CD14-positive monocyte (primary cell): ENCODE results near the gene LAMC1. TPM values are rescaled to one million over a fixed set of nuclear protein-coding genes. Genes with fewer than 3 reads are reported as not detected.
"Not testable (repeated sequence)": the region's sequence is repeated elsewhere in the genome, so short reads cannot be mapped to it uniquely, and the experiment has no call there.

Source experiments
- DNase-seq, 3 donors: peaks; one replicate each; pipeline ENCODE4 v3.0.0-alpha.2; 2011 to 2022
- H2AFZ ChIP-seq: 2 replicates; pipeline ENCODE4 v1.6.0; 2012; ENCODE audit warnings: mild to moderate bottlenecking, low read depth, low read length, inconsistent platforms; ENCODE audit not compliant: insufficient read depth, poor library complexity, severe bottlenecking
- H3K27ac ChIP-seq, 2 donors: 1 replicate in 1 of 2; 2 replicates in 1 of 2; pipeline ENCODE4 v1.5.1; 2012 to 2013; ENCODE audit warnings: low read length in 2 of 2, control low read depth in 1 of 2, inconsistent platforms in 1 of 2, low read depth in 1 of 2, mild to moderate bottlenecking in 1 of 2
- H3K27me3 ChIP-seq, 2 donors: one replicate each; pipeline versions ENCODE4 v1.6.0 to v1.6.1; 2011 to 2013; ENCODE audit warnings: low read length in 2 of 2; ENCODE audit not compliant: control insufficient read depth in 2 of 2, insufficient read depth in 2 of 2
- H3K36me3 ChIP-seq, 2 donors: replicated peaks in 1 of 2; 1 replicate in 1 of 2; 2 replicates in 1 of 2; pipeline versions ENCODE4 v1.5.1 to v1.6.1; 2012 to 2013; ENCODE audit warnings: low read length in 2 of 2, control low read depth in 1 of 2, inconsistent platforms in 1 of 2, mild to moderate bottlenecking in 1 of 2; ENCODE audit not compliant: insufficient read depth in 2 of 2, control insufficient read depth in 1 of 2
- H3K4me1 ChIP-seq, 2 donors: 1 replicate in 1 of 2; 2 replicates in 1 of 2; pipeline versions ENCODE4 v1.5.1 to v1.6.1; 2012 to 2013; ENCODE audit warnings: low read length in 2 of 2, control low read depth in 1 of 2, inconsistent platforms in 1 of 2, mild to moderate bottlenecking in 1 of 2, moderate library complexity in 1 of 2; ENCODE audit not compliant: insufficient read depth in 2 of 2, control insufficient read depth in 1 of 2
- H3K4me2 ChIP-seq: replicated peaks from 2 replicates; pipeline ENCODE3; 2012; ENCODE audit warnings: low read length, moderate library complexity, mild to moderate bottlenecking; ENCODE audit not compliant: poor library complexity, severe bottlenecking; ENCODE audit errors: extremely low read depth
- H3K4me3 ChIP-seq, 3 experiments: fragments of 200-600 bp in 1 of 3; sonication (generic) in 1 of 3; replicated peaks in 1 of 3; 1 replicate in 2 of 3; 2 replicates in 1 of 3; pipeline ENCODE4 v1.5.1; 2011 to 2013; ENCODE audit warnings: low read length in 3 of 3, mild to moderate bottlenecking in 3 of 3, control low read depth in 2 of 3, low read depth in 2 of 3, inconsistent platforms in 1 of 3, moderate library complexity in 1 of 3
- H3K79me2 ChIP-seq: 2 replicates; pipeline ENCODE4 v1.6.0; 2012; ENCODE audit warnings: mild to moderate bottlenecking, control low read depth, inconsistent platforms, low read length, moderate library complexity; ENCODE audit not compliant: insufficient read depth
- H3K9ac ChIP-seq: 2 replicates; pipeline ENCODE4 v1.6.0; 2017; ENCODE audit warnings: low read length, mild to moderate bottlenecking; ENCODE audit not compliant: insufficient read depth, poor library complexity, severe bottlenecking
- H3K9me3 ChIP-seq, 2 donors: replicated peaks in 1 of 2; 1 replicate in 1 of 2; 2 replicates in 1 of 2; pipeline versions ENCODE4 v1.5.1 to v1.6.1; 2012 to 2013; ENCODE audit warnings: low read length in 2 of 2, control low read depth in 1 of 2; ENCODE audit not compliant: control insufficient read depth in 1 of 2, insufficient read depth in 1 of 2
- H4K20me1 ChIP-seq: 2 replicates; pipeline ENCODE4 v1.6.0; 2012; ENCODE audit warnings: mild to moderate bottlenecking, low read length, control low read depth, moderate library complexity; ENCODE audit not compliant: insufficient read depth
- H3K27ac Mint-ChIP-seq, 7 donors: one replicate each; pipeline ENCODE4 v1.8.0; 2020; ENCODE audit warnings: mild to moderate bottlenecking in 7 of 7, mixed read lengths in 7 of 7, moderate library complexity in 6 of 7, inconsistent platforms in 2 of 7
- H3K27me3 Mint-ChIP-seq, 3 donors: one replicate each; pipeline ENCODE4 v1.8.0; 2021 to 2022; ENCODE audit warnings: low read depth in 3 of 3, mild to moderate bottlenecking in 3 of 3, mixed read lengths in 3 of 3, moderate library complexity in 3 of 3, inconsistent platforms in 1 of 3
- H3K36me3 Mint-ChIP-seq, 2 donors: one replicate each; pipeline ENCODE4 v1.8.0; 2020; ENCODE audit warnings: mixed read lengths in 2 of 2, inconsistent platforms in 1 of 2, mild to moderate bottlenecking in 1 of 2
- H3K4me1 Mint-ChIP-seq: one replicate; pipeline ENCODE4 v1.8.0; 2020; ENCODE audit warnings: mild to moderate bottlenecking, mixed read lengths
- H3K4me3 Mint-ChIP-seq, 2 donors: one replicate each; pipeline ENCODE4 v1.8.0; 2020; ENCODE audit warnings: mild to moderate bottlenecking in 2 of 2, mixed read lengths in 2 of 2, moderate library complexity in 1 of 2
- H3K9me3 Mint-ChIP-seq, 7 donors: one replicate each; pipeline ENCODE4 v1.8.0; 2020 to 2022; ENCODE audit warnings: mixed read lengths in 7 of 7, mild to moderate bottlenecking in 6 of 7, moderate library complexity in 6 of 7, inconsistent platforms in 2 of 7
- CTCF ChIP-seq: fragments of 200-600 bp; IDR thresholded peaks from one replicate; pipeline ENCODE4 v1.8.0; 2022; ENCODE audit warnings: antibody characterized with exemption, mild to moderate bottlenecking
- WGBS: methylation state at CpG from one replicate; pipeline ENCODE4 v1.1.5; 2013; ENCODE audit warnings: missing lambda C conversion rate; ENCODE audit not compliant: insufficient coverage; 5-methylcytosine and 5-hydroxymethylcytosine counted together
- intact Hi-C, 2 donors: fragments of 100-400 bp; cut with micrococcal nuclease; formaldehyde crosslinking; loops; one replicate each; pipeline versions ENCODE4 v1.15.0 to v1.15.1; 2023
- polyA plus RNA-seq, 3 donors: library from polyadenylated mRNA; depleted of rRNA in 1 of 3; unstranded in 2 of 3; stranded (reverse) in 1 of 3; fragments of 300-500 nt in 2 of 3; fragments of >200 nt in 1 of 3; fragmentation: Illumina TruSeq in 2 of 3; gene quantifications; 1 replicate in 2 of 3; 2 replicates in 1 of 3; pipeline ENCODE4 v1.2.3, GENCODE V29; 2012 to 2021

The LAMC1 gene
- polyA plus RNA-seq, 3 donors: 0.34 to 1.7 (median 0.95) TPM

- no peaks in the 10 kb centered on the region for H4K20me1 ChIP-seq
- H2AFZ ChIP-seq: no peak overlapping the region
- H3K9ac ChIP-seq: no peak overlapping the region
- peaks cover 0 to 1% (median 0%) of the 10 kb centered on the region in 7 donors for H3K9me3 Mint-ChIP-seq
- no peak overlapping the region for H3K27ac ChIP-seq
- no peaks in the 10 kb centered on the region for H3K9me3 ChIP-seq
- no peak overlapping the region for H3K4me3 Mint-ChIP-seq
- no peaks in the 10 kb centered on the region for H3K4me1 ChIP-seq
- no peak overlapping the region for H3K4me2 ChIP-seq
- TF ChIP-seq CTCF: no peak
- no peaks in the 10 kb centered on the region for H3K36me3 ChIP-seq
- no peak overlapping the region for H3K27ac Mint-ChIP-seq
- WGBS: 100% methylated on average over 1 of the region's 1 CpG
- H3K4me1 Mint-ChIP-seq: no peaks in the 10 kb centered on the region
- H3K27me3 ChIP-seq: no peaks in the 10 kb centered on the region
- no peak for DNase-seq
- H3K27me3 Mint-ChIP-seq: peaks cover 6 to 12% (median 10%) of the 10 kb centered on the region in 3 donors
- intact Hi-C loops: no loop called here
- no peaks in the 10 kb centered on the region for H3K36me3 Mint-ChIP-seq
- H3K4me3 ChIP-seq: no peak overlapping the region
- H3K79me2 ChIP-seq: no peaks in the 10 kb centered on the region
These were observed 126.1 kb downstream of the LAMC1 start for GRCh38 chr1:183149273-183149672.

GRCh38 chr1:183150032-183150431 is 126.8 kb downstream of the LAMC1 start:
- H3K27ac Mint-ChIP-seq, H2AFZ ChIP-seq, H3K79me2 ChIP-seq, H3K4me3 ChIP-seq, H3K9me3 ChIP-seq, H3K4me3 Mint-ChIP-seq, H3K4me2 ChIP-seq, H3K36me3 Mint-ChIP-seq, DNase-seq, H3K4me1 Mint-ChIP-seq, H4K20me1 ChIP-seq, H3K4me1 ChIP-seq, H3K27me3 ChIP-seq, H3K9ac ChIP-seq, H3K27ac ChIP-seq, intact Hi-C loops, H3K36me3 ChIP-seq, H3K9me3 Mint-ChIP-seq: not testable (repeated sequence)
- WGBS: no CpG with 5 or more reads among the region's 1 CpG
- peaks cover 5 to 13% (median 6%) of the 10 kb centered on the region in 3 donors for H3K27me3 Mint-ChIP-seq
